CD14-positive monocyte (primary cell): ENCODE results near the gene CAMK1G. TPM values are rescaled to one million over a fixed set of nuclear protein-coding genes. Genes with fewer than 3 reads are reported as not detected.

Experiments
- DNase-seq, 3 donors: peaks; one replicate each; pipeline ENCODE4 v3.0.0-alpha.2; 2011 to 2022
- H2AFZ ChIP-seq: 2 replicates; pipeline ENCODE4 v1.6.0; 2012; ENCODE audit warnings: mild to moderate bottlenecking, low read depth, low read length, inconsistent platforms; ENCODE audit not compliant: insufficient read depth, poor library complexity, severe bottlenecking
- H3K27ac ChIP-seq, 2 donors: 1 replicate in 1 of 2; 2 replicates in 1 of 2; pipeline ENCODE4 v1.5.1; 2012 to 2013; ENCODE audit warnings: low read length in 2 of 2, control low read depth in 1 of 2, inconsistent platforms in 1 of 2, low read depth in 1 of 2, mild to moderate bottlenecking in 1 of 2
- H3K27me3 ChIP-seq, 2 donors: one replicate each; pipeline versions ENCODE4 v1.6.0 to v1.6.1; 2011 to 2013; ENCODE audit warnings: low read length in 2 of 2; ENCODE audit not compliant: control insufficient read depth in 2 of 2, insufficient read depth in 2 of 2
- H3K36me3 ChIP-seq, 2 donors: replicated peaks in 1 of 2; 1 replicate in 1 of 2; 2 replicates in 1 of 2; pipeline versions ENCODE4 v1.5.1 to v1.6.1; 2012 to 2013; ENCODE audit warnings: low read length in 2 of 2, control low read depth in 1 of 2, inconsistent platforms in 1 of 2, mild to moderate bottlenecking in 1 of 2; ENCODE audit not compliant: insufficient read depth in 2 of 2, control insufficient read depth in 1 of 2
- H3K4me1 ChIP-seq, 2 donors: 1 replicate in 1 of 2; 2 replicates in 1 of 2; pipeline versions ENCODE4 v1.5.1 to v1.6.1; 2012 to 2013; ENCODE audit warnings: low read length in 2 of 2, control low read depth in 1 of 2, inconsistent platforms in 1 of 2, mild to moderate bottlenecking in 1 of 2, moderate library complexity in 1 of 2; ENCODE audit not compliant: insufficient read depth in 2 of 2, control insufficient read depth in 1 of 2
- H3K4me2 ChIP-seq: replicated peaks from 2 replicates; pipeline ENCODE3; 2012; ENCODE audit warnings: low read length, moderate library complexity, mild to moderate bottlenecking; ENCODE audit not compliant: poor library complexity, severe bottlenecking; ENCODE audit errors: extremely low read depth
- H3K4me3 ChIP-seq, 3 experiments: fragments of 200-600 bp in 1 of 3; sonication (generic) in 1 of 3; replicated peaks in 1 of 3; 1 replicate in 2 of 3; 2 replicates in 1 of 3; pipeline ENCODE4 v1.5.1; 2011 to 2013; ENCODE audit warnings: low read length in 3 of 3, mild to moderate bottlenecking in 3 of 3, control low read depth in 2 of 3, low read depth in 2 of 3, inconsistent platforms in 1 of 3, moderate library complexity in 1 of 3
- H3K79me2 ChIP-seq: 2 replicates; pipeline ENCODE4 v1.6.0; 2012; ENCODE audit warnings: mild to moderate bottlenecking, control low read depth, inconsistent platforms, low read length, moderate library complexity; ENCODE audit not compliant: insufficient read depth
- H3K9ac ChIP-seq: 2 replicates; pipeline ENCODE4 v1.6.0; 2017; ENCODE audit warnings: low read length, mild to moderate bottlenecking; ENCODE audit not compliant: insufficient read depth, poor library complexity, severe bottlenecking
- H3K9me3 ChIP-seq, 2 donors: replicated peaks in 1 of 2; 1 replicate in 1 of 2; 2 replicates in 1 of 2; pipeline versions ENCODE4 v1.5.1 to v1.6.1; 2012 to 2013; ENCODE audit warnings: low read length in 2 of 2, control low read depth in 1 of 2; ENCODE audit not compliant: control insufficient read depth in 1 of 2, insufficient read depth in 1 of 2
- H4K20me1 ChIP-seq: 2 replicates; pipeline ENCODE4 v1.6.0; 2012; ENCODE audit warnings: mild to moderate bottlenecking, low read length, control low read depth, moderate library complexity; ENCODE audit not compliant: insufficient read depth
- H3K27ac Mint-ChIP-seq, 7 donors: one replicate each; pipeline ENCODE4 v1.8.0; 2020; ENCODE audit warnings: mild to moderate bottlenecking in 7 of 7, mixed read lengths in 7 of 7, moderate library complexity in 6 of 7, inconsistent platforms in 2 of 7
- H3K27me3 Mint-ChIP-seq, 3 donors: one replicate each; pipeline ENCODE4 v1.8.0; 2021 to 2022; ENCODE audit warnings: low read depth in 3 of 3, mild to moderate bottlenecking in 3 of 3, mixed read lengths in 3 of 3, moderate library complexity in 3 of 3, inconsistent platforms in 1 of 3
- H3K36me3 Mint-ChIP-seq, 2 donors: one replicate each; pipeline ENCODE4 v1.8.0; 2020; ENCODE audit warnings: mixed read lengths in 2 of 2, inconsistent platforms in 1 of 2, mild to moderate bottlenecking in 1 of 2
- H3K4me1 Mint-ChIP-seq: one replicate; pipeline ENCODE4 v1.8.0; 2020; ENCODE audit warnings: mild to moderate bottlenecking, mixed read lengths
- H3K4me3 Mint-ChIP-seq, 2 donors: one replicate each; pipeline ENCODE4 v1.8.0; 2020; ENCODE audit warnings: mild to moderate bottlenecking in 2 of 2, mixed read lengths in 2 of 2, moderate library complexity in 1 of 2
- H3K9me3 Mint-ChIP-seq, 7 donors: one replicate each; pipeline ENCODE4 v1.8.0; 2020 to 2022; ENCODE audit warnings: mixed read lengths in 7 of 7, mild to moderate bottlenecking in 6 of 7, moderate library complexity in 6 of 7, inconsistent platforms in 2 of 7
- CTCF ChIP-seq: fragments of 200-600 bp; IDR thresholded peaks from one replicate; pipeline ENCODE4 v1.8.0; 2022; ENCODE audit warnings: antibody characterized with exemption, mild to moderate bottlenecking
- WGBS: methylation state at CpG from one replicate; pipeline ENCODE4 v1.1.5; 2013; ENCODE audit warnings: missing lambda C conversion rate; ENCODE audit not compliant: insufficient coverage; 5-methylcytosine and 5-hydroxymethylcytosine counted together
- intact Hi-C, 2 donors: fragments of 100-400 bp; cut with micrococcal nuclease; formaldehyde crosslinking; loops; one replicate each; pipeline versions ENCODE4 v1.15.0 to v1.15.1; 2023
- polyA plus RNA-seq, 3 donors: library from polyadenylated mRNA; depleted of rRNA in 1 of 3; unstranded in 2 of 3; stranded (reverse) in 1 of 3; fragments of 300-500 nt in 2 of 3; fragments of >200 nt in 1 of 3; fragmentation: Illumina TruSeq in 2 of 3; gene quantifications; 1 replicate in 2 of 3; 2 replicates in 1 of 3; pipeline ENCODE4 v1.2.3, GENCODE V29; 2012 to 2021

The CAMK1G gene
- polyA plus RNA-seq, 3 donors: not detected

- Histone ChIP-seq H3K9ac (no peak overlapping the region), H3K4me2 (no peak overlapping the region), H2AFZ (no peak overlapping the region), H3K27ac (no peak overlapping the region), H3K27me3 (peaks cover 0 to 2% of the 10 kb centered on the region in 2 donors), H3K4me1 (no peaks in the 10 kb centered on the region), H3K36me3 (no peaks in the 10 kb centered on the region), H3K79me2 (no peaks in the 10 kb centered on the region), H3K9me3 (no peaks in the 10 kb centered on the region), H4K20me1 (no peaks in the 10 kb centered on the region), H3K4me3 (no peak overlapping the region)
- DNase-seq: no peak
- Mint-ChIP-seq H3K9me3 (peaks cover 0 to 3% (median 0%) of the 10 kb centered on the region in 7 donors), H3K27ac (no peak overlapping the region), H3K27me3 (peaks cover 8 to 10% (median 9%) of the 10 kb centered on the region in 3 donors), H3K4me3 (no peak overlapping the region), H3K36me3 (no peaks in the 10 kb centered on the region), H3K4me1 (no peaks in the 10 kb centered on the region)
- no peak for TF ChIP-seq CTCF
- intact Hi-C loops: no loop called here
- whole genome bisulfite sequencing: 80% methylated on average over 2 of the region's 6 CpGs
These were observed 33.9 kb upstream of the CAMK1G start for GRCh38 chr1:209549443-209550205.

- DNase-seq: no peak
- intact Hi-C loops: no loop called here
- no peaks in the 10 kb centered on the region for H3K9me3 ChIP-seq
- H3K9ac ChIP-seq: no peak overlapping the region
- H3K36me3 ChIP-seq: no peaks in the 10 kb centered on the region
- peaks cover 7 to 9% (median 8%) of the 10 kb centered on the region in 3 donors for H3K27me3 Mint-ChIP-seq
- no peak for TF ChIP-seq CTCF
- peaks cover 0 to 2% of the 10 kb centered on the region in 2 donors for H3K27me3 ChIP-seq
- H3K4me1 Mint-ChIP-seq: no peaks in the 10 kb centered on the region
- H3K4me2 ChIP-seq: no peak overlapping the region
- H3K36me3 Mint-ChIP-seq: no peaks in the 10 kb centered on the region
- peaks cover 0 to 1% (median 0%) of the 10 kb centered on the region in 7 donors for H3K9me3 Mint-ChIP-seq
- H3K79me2 ChIP-seq: no peaks in the 10 kb centered on the region
- no peaks in the 10 kb centered on the region for H4K20me1 ChIP-seq
- H3K4me3 ChIP-seq: no peak overlapping the region
- H2AFZ ChIP-seq: no peak overlapping the region
- no peak overlapping the region for H3K4me3 Mint-ChIP-seq
- H3K4me1 ChIP-seq: no peaks in the 10 kb centered on the region
- no peak overlapping the region for H3K27ac ChIP-seq
- no peak overlapping the region for H3K27ac Mint-ChIP-seq
- WGBS: 100% methylated on average over 1 of the region's 2 CpGs
These were observed 33.0 kb upstream of the CAMK1G start for GRCh38 chr1:209550519-209550918.
